A549 (cell line): ENCODE results near the gene FIZ1. TPM values are rescaled to one million over a fixed set of nuclear protein-coding genes. Genes with fewer than 3 reads are reported as not detected.

Experiments used
- ATAC-seq, 2 experiments: fragments of 200-7000 bp in 1 of 2; fragments of >200 bp in 1 of 2; cut with Nextera tagmentation in 1 of 2; cut with Tn5 transposase in 1 of 2; 3 replicates each; pipeline versions ENCODE4 v1.8.0 to v1.9.1; 2018 to 2020; ENCODE audit warnings: mild to moderate bottlenecking in 1 of 2, moderate library complexity in 1 of 2
- CTCF ChIA-PET: fragments of 300-600 bp; sonication (Branson Sonifier 250); formaldehyde crosslinking; extraction: SDS; loops from one replicate; lab custom pipeline; 2021; ENCODE audit warnings: antibody characterized with exemption, inconsistent platforms; lab: Yijun Ruan, JAX
- POLR2A ChIA-PET: fragments of 350-600 bp; formaldehyde crosslinking; extraction: SDS; loops from one replicate; lab custom pipeline; 2021; ENCODE audit warnings: antibody characterized with exemption, inconsistent platforms; lab: Yijun Ruan, JAX
- DNase-seq, 2 experiments: peaks; one replicate each; pipeline versions ENCODE4 v3.0.0 to v3.0.0-alpha.2; 2011 to 2016; ENCODE audit warnings: low read depth in 1 of 2, low spot score in 1 of 2
- FAIRE-seq: peaks from 2 replicates; lab custom pipeline; 2011; peaks lifted over from hg19 to GRCh38; lab: Jason Lieb, UNC
- H3K27ac ChIP-seq, 2 experiments: fragments of >200 bp; sonication (Bioruptor Twin); formaldehyde crosslinking; 3 replicates each; pipeline ENCODE4 v1.5.1; 2016 to 2017
- H3K4me1 ChIP-seq: fragments of >200 bp; sonication (Bioruptor Twin); formaldehyde crosslinking; 3 replicates; pipeline ENCODE4 v1.6.1; 2016
- H3K4me2 ChIP-seq: fragments of >200 bp; sonication (Bioruptor Twin); formaldehyde crosslinking; 3 replicates; pipeline ENCODE4 v1.6.1; 2016
- H3K4me3 ChIP-seq: fragments of >200 bp; sonication (Bioruptor Twin); formaldehyde crosslinking; 3 replicates; pipeline ENCODE4 v1.5.1; 2016
- H3K9me3 ChIP-seq: fragments of >200 bp; sonication (Bioruptor Twin); formaldehyde crosslinking; 3 replicates; pipeline ENCODE4 v1.6.1; 2016
- ESRRA ChIP-seq: fragments of 150-350 bp; IDR thresholded peaks from 2 replicates; pipeline ENCODE4 v1.6.1; 2014; ENCODE audit warnings: mild to moderate bottlenecking, low read length, borderline replicate concordance
- FOSB ChIP-seq: fragments of 250-450 bp; sonication (Bioruptor Pico); IDR thresholded peaks from 2 replicates; pipeline ENCODE4 v1.5.0; 2020; ENCODE audit warnings: mild to moderate bottlenecking, moderate library complexity
- GATA3 ChIP-seq: IDR thresholded peaks from 2 replicates; pipeline ENCODE4 v1.6.1; 2012; ENCODE audit warnings: borderline replicate concordance
- HDAC2 ChIP-seq: fragments of 200-600 bp; sonication (generic); IDR thresholded peaks from 2 replicates; pipeline ENCODE4 v1.6.1; 2016
- HEYL ChIP-seq: fragments of 250-450 bp; sonication (Bioruptor Pico); IDR thresholded peaks from 2 replicates; pipeline ENCODE4 v1.8.0; 2021; ENCODE audit warnings: mild to moderate bottlenecking, moderate library complexity
- JUN ChIP-seq, 2 experiments: fragments of >200 bp; sonication (Bioruptor Twin); formaldehyde crosslinking; IDR thresholded peaks; 2 replicates in 1 of 2; 3 replicates in 1 of 2; pipeline ENCODE4 v1.6.1; 2016 to 2017
- NFE2L2 ChIP-seq: fragments of 150-350 bp; conservative IDR thresholded peaks from 2 replicates; pipeline ENCODE4 v1.6.1; 2014; ENCODE audit warnings: low read length
- RFX5 ChIP-seq: fragments of 450-650 bp; IDR thresholded peaks from 2 replicates; pipeline ENCODE4 v1.7.1; 2014; ENCODE audit warnings: antibody characterized with exemption, mild to moderate bottlenecking, moderate library complexity
- TFCP2L1 ChIP-seq: fragments of 250-450 bp; sonication (Bioruptor Pico); IDR thresholded peaks from 2 replicates; pipeline ENCODE4 v1.5.0; 2021; ENCODE audit warnings: mild to moderate bottlenecking
- WGBS: methylation state at CpG from one replicate; pipeline ENCODE4 v1.1.6; 2017; ENCODE audit errors: missing lambda C conversion rate; 5-methylcytosine and 5-hydroxymethylcytosine counted together
- polyA minus RNA-seq: library from RNA; depleted of rRNA, polyadenylated mRNA; stranded (reverse); fragments of >200 nt; gene quantifications from 2 replicates; pipeline ENCODE4 v1.2.3, GENCODE V29; 2011; rRNA and poly(A)+ RNA removed
- polyA plus RNA-seq, 4 experiments: library from polyadenylated mRNA; depleted of rRNA in 3 of 4; stranded (reverse); fragments of >200 nt; fragmentation: RNase III in 1 of 4; extraction: RNeasy Plus Mini Kit Qiagen cat#74134 plus additional on column Dnase treatment in 1 of 4; gene quantifications; 2 replicates in 3 of 4; 3 replicates in 1 of 4; pipeline ENCODE4 v1.2.3, GENCODE V29; 2011 to 2017
- TF ChIP-seq, protein P1 (sequence below): fragments of >200 bp; sonication (Bioruptor Twin); formaldehyde crosslinking; IDR thresholded peaks from 3 replicates; pipeline ENCODE4 v1.6.1; 2016
- TF ChIP-seq, protein P2 (sequence below): fragments of 200-600 bp; sonication (generic); IDR thresholded peaks from 2 replicates; pipeline ENCODE4 v1.6.1; 2016; ENCODE audit warnings: antibody characterized with exemption, mild to moderate bottlenecking, moderate library complexity
- TF ChIP-seq, protein P3 (sequence below): IDR thresholded peaks from 2 replicates; pipeline ENCODE4 v1.6.1; 2012
- TF ChIP-seq, protein P4 (sequence below): fragments of 250-450 bp; sonication (Bioruptor Pico); IDR thresholded peaks from 2 replicates; pipeline ENCODE4 v1.5.0; 2020; ENCODE audit warnings: low read depth, mild to moderate bottlenecking, moderate library complexity
- TF ChIP-seq, protein P5 (sequence below): fragments of >200 bp; sonication (Bioruptor Twin); formaldehyde crosslinking; IDR thresholded peaks from 2 replicates; pipeline ENCODE4 v1.6.1; 2016
- TF ChIP-seq, protein P6 (sequence below): fragments of >200 bp; sonication (Bioruptor Twin); formaldehyde crosslinking; IDR thresholded peaks from 3 replicates; pipeline ENCODE4 v1.5.1; 2016

Gene FIZ1, protein sequence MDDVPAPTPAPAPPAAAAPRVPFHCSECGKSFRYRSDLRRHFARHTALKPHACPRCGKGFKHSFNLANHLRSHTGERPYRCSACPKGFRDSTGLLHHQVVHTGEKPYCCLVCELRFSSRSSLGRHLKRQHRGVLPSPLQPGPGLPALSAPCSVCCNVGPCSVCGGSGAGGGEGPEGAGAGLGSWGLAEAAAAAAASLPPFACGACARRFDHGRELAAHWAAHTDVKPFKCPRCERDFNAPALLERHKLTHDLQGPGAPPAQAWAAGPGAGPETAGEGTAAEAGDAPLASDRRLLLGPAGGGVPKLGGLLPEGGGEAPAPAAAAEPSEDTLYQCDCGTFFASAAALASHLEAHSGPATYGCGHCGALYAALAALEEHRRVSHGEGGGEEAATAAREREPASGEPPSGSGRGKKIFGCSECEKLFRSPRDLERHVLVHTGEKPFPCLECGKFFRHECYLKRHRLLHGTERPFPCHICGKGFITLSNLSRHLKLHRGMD
- polyA plus RNA-seq (2011; rRNA removed), result 10.3 and 10.4 TPM in 2 replicates
- polyA plus RNA-seq (2012; cell fraction: cytosol; rRNA removed), result 11.8 and 16.0 TPM in 2 replicates
- 20.4 and 23.1 TPM in 2 replicates for polyA plus RNA-seq (2012; cell fraction: nucleus; rRNA removed)
- polyA plus RNA-seq (2017; fragmentation: RNase III; extraction: RNeasy Plus Mini Kit Qiagen cat#74134 plus additional on column Dnase treatment), result 15.7 to 18.0 TPM (median 16.9 TPM) in 3 replicates
- 7.9 and 10.2 TPM in 2 replicates for polyA minus RNA-seq

DNA sequence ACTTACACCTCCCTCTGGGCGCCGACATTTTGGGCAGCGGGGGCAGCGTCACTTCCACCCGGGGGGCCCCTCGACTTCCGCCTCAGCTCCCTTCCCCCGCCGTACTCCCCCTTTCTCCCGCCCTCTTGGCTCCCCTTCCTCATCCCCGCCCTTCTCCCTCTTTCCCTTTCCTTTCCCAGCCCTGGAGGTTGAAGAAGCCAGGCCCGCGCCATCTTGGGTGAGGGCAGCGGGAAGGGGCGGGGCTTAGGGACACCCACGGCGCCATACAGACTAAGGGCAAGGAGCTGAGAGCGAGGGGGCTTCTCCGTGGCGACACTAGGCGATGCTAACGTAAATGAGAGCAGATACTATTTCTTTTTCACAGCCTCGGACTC is at the start of gene FIZ1:
Gene FIZ1 (minus strand): TSS at position 50 of the 374 bp plus-strand sequence. CDS start 1,652 bp downstream, outside the sequence.
- H3K27ac ChIP-seq, result peak within 1 kb of the TSS; percentile 95 to 96
- peak; percentile 78 to 91 for ATAC-seq
- H3K4me1 ChIP-seq, result peaks cover 20% of the 10 kb centered on the region
- WGBS, result 2% methylated on average over 20 of the region's 23 CpGs
- peak within 1 kb of the TSS; percentile 69 for H3K4me3 ChIP-seq
- H3K4me2 ChIP-seq, result peak within 1 kb of the TSS; percentile 81
- POLR2A ChIA-PET, result interaction anchor here (0.5 to 2.7 kb wide), 36 partner anchors 9 to 458 kb away, joined by 3 to 44 read pairs (median 5); partner anchors contain the start of genes HSPBP1, ISOC2, KMT5C and NAT14
- no peaks in the 10 kb centered on the region for H3K9me3 ChIP-seq
- TF ChIP-seq, protein P1, sequence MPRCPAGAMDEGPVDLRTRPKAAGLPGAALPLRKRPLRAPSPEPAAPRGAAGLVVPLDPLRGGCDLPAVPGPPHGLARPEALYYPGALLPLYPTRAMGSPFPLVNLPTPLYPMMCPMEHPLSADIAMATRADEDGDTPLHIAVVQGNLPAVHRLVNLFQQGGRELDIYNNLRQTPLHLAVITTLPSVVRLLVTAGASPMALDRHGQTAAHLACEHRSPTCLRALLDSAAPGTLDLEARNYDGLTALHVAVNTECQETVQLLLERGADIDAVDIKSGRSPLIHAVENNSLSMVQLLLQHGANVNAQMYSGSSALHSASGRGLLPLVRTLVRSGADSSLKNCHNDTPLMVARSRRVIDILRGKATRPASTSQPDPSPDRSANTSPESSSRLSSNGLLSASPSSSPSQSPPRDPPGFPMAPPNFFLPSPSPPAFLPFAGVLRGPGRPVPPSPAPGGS, result 0 out of 3 replicates have a peak, but pooled peaks have one; percentile 52
- TF ChIP-seq RFX5 (no peak), HEYL (CRISPR knock-in tag) (no peak), JUN (IDR thresholded peaks at IDR 0.05) (peak; percentile 54 to 88; a peak in 3 of 5 replicates), ESRRA (no peak), HDAC2 (no peak), NFE2L2 (no peak)
- TF ChIP-seq, protein P2, sequence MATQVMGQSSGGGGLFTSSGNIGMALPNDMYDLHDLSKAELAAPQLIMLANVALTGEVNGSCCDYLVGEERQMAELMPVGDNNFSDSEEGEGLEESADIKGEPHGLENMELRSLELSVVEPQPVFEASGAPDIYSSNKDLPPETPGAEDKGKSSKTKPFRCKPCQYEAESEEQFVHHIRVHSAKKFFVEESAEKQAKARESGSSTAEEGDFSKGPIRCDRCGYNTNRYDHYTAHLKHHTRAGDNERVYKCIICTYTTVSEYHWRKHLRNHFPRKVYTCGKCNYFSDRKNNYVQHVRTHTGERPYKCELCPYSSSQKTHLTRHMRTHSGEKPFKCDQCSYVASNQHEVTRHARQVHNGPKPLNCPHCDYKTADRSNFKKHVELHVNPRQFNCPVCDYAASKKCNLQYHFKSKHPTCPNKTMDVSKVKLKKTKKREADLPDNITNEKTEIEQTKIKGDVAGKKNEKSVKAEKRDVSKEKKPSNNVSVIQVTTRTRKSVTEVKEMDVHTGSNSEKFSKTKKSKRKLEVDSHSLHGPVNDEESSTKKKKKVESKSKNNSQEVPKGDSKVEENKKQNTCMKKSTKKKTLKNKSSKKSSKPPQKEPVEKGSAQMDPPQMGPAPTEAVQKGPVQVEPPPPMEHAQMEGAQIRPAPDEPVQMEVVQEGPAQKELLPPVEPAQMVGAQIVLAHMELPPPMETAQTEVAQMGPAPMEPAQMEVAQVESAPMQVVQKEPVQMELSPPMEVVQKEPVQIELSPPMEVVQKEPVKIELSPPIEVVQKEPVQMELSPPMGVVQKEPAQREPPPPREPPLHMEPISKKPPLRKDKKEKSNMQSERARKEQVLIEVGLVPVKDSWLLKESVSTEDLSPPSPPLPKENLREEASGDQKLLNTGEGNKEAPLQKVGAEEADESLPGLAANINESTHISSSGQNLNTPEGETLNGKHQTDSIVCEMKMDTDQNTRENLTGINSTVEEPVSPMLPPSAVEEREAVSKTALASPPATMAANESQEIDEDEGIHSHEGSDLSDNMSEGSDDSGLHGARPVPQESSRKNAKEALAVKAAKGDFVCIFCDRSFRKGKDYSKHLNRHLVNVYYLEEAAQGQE, result no peak
- CTCF ChIA-PET, result interaction anchor here (0.6 to 16.7 kb wide), 12 partner anchors 9 to 466 kb away, joined by 3 to 348 read pairs (median 3); no protein-coding TSS in a partner anchor
- peak; percentile 49 for FAIRE-seq
- peak; percentile 90 to 99 for DNase-seq

DNA sequence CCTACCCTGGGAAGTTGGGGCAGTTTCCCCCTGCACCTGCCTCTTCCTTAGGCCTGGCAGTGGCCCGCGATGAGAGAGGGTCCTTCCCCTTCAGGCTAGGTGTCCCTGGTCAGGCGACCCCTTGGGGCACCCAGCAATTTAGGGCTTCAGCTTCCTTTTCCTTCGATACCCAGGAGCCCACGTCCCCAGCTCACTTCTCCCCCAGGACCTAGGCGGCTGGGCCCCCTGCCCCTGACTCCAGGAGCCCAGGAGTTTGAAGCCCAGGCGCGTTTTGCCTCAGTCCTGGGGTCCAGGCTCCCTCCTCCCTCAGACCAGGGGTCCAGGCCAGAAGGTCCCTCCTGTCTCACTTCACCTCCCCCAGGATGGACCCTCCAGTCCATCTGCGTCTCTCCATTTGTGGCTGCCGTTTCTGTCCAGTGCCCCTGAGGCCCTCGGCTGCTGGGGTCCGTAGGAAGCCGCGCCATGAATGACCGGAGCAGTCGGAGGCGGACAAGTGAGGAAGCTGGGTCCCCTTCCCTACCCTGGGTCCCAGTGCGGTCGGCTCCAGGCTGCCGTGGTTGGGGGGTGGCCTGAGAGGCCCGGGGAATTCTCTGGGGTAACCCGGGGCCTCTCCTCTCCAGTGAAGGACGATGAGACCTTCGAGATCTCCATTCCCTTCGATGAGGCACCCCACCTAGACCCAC is 49.4 kb upstream of the FIZ1 start:
- peak; percentile 14 to 22; a peak in 2 of 6 replicates for ATAC-seq
- no peak for TF ChIP-seq JUN (IDR thresholded peaks at IDR 0.05)
- TF ChIP-seq, protein P3, sequence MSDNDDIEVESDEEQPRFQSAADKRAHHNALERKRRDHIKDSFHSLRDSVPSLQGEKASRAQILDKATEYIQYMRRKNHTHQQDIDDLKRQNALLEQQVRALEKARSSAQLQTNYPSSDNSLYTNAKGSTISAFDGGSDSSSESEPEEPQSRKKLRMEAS, result 0 out of 2 replicates have a peak, but pooled peaks have one; percentile 6
- TF ChIP-seq FOSB (CRISPR knock-in tag), result no peak
- TF ChIP-seq GATA3, result 0 out of 2 replicates have a peak, but pooled peaks have one; percentile 2
- no peak for TF ChIP-seq TFCP2L1 (CRISPR knock-in tag)
- TF ChIP-seq, protein P4, sequence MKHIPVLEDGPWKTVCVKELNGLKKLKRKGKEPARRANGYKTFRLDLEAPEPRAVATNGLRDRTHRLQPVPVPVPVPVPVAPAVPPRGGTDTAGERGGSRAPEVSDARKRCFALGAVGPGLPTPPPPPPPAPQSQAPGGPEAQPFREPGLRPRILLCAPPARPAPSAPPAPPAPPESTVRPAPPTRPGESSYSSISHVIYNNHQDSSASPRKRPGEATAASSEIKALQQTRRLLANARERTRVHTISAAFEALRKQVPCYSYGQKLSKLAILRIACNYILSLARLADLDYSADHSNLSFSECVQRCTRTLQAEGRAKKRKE (CRISPR knock-in tag), result no peak
- TF ChIP-seq, protein P5, sequence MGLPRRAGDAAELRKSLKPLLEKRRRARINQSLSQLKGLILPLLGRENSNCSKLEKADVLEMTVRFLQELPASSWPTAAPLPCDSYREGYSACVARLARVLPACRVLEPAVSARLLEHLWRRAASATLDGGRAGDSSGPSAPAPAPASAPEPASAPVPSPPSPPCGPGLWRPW, result no peak
- TF ChIP-seq, protein P6, sequence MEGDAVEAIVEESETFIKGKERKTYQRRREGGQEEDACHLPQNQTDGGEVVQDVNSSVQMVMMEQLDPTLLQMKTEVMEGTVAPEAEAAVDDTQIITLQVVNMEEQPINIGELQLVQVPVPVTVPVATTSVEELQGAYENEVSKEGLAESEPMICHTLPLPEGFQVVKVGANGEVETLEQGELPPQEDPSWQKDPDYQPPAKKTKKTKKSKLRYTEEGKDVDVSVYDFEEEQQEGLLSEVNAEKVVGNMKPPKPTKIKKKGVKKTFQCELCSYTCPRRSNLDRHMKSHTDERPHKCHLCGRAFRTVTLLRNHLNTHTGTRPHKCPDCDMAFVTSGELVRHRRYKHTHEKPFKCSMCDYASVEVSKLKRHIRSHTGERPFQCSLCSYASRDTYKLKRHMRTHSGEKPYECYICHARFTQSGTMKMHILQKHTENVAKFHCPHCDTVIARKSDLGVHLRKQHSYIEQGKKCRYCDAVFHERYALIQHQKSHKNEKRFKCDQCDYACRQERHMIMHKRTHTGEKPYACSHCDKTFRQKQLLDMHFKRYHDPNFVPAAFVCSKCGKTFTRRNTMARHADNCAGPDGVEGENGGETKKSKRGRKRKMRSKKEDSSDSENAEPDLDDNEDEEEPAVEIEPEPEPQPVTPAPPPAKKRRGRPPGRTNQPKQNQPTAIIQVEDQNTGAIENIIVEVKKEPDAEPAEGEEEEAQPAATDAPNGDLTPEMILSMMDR, result no peak
- H3K9me3 ChIP-seq, result no peaks in the 10 kb centered on the region
- peak overlapping the region; percentile 96 to 98 for H3K27ac ChIP-seq
- ChIA-PET POLR2A (interaction anchor here (1.4 kb wide), 1 partner anchor 368 kb away, joined by 3 read pairs; no protein-coding TSS in a partner anchor), CTCF (interaction anchor here (1.0 to 2.7 kb wide), 3 partner anchors 9 to 561 kb away, joined by 4 to 20 read pairs (median 7); no protein-coding TSS in a partner anchor)
- no peak for FAIRE-seq
- no peak for DNase-seq
- H3K4me2 ChIP-seq, result peak overlapping the region; percentile 98
- 72% methylated on average over 24 of the region's 25 CpGs for WGBS
- H3K4me3 ChIP-seq, result peak overlapping the region; percentile 84
- H3K4me1 ChIP-seq, result peaks cover 34% of the 10 kb centered on the region
